Left ventricle myocardium inferior (tissue), 1 donor: ENCODE measurements around the gene RAMP1. TPM values are rescaled to one million over a fixed set of nuclear protein-coding genes. Genes with fewer than 3 reads are reported as not detected.
A peak's percentile ranks its signal among the peaks of the same experiment; 100 is the strongest.

ENCODE experiments used
- DNase-seq: peaks from one replicate; pipeline ENCODE4 v3.0.0-alpha.2; 2020
- H3K27ac ChIP-seq: fragments of 200-600 bp; replicated peaks from 2 replicates; pipeline ENCODE4 v1.8.0; 2021
- H3K27me3 ChIP-seq: fragments of 200-600 bp; 2 replicates; pipeline ENCODE4 v1.8.0; 2021; ENCODE audit warnings: low read depth
- H3K36me3 ChIP-seq: fragments of 200-600 bp; 2 replicates; pipeline ENCODE4 v1.8.0; 2021
- H3K4me1 ChIP-seq: fragments of 200-600 bp; 2 replicates; pipeline ENCODE4 v1.8.0; 2021
- H3K4me3 ChIP-seq: fragments of 200-600 bp; 2 replicates; pipeline ENCODE4 v1.8.0; 2021; ENCODE audit warnings: mild to moderate bottlenecking, moderate library complexity
- H3K9me3 ChIP-seq: fragments of 200-600 bp; replicated peaks from 2 replicates; pipeline ENCODE4 v1.8.0; 2021
- intact Hi-C: fragments of 100-400 bp; cut with micrococcal nuclease; formaldehyde crosslinking; loops from one replicate; pipeline ENCODE4 v1.11.0; 2022
- total RNA-seq: library from RNA; stranded (reverse); fragmentation: NEBNext Ultra II Directional; extraction: Animal tissue kit (Norgen Biotek cat#: 25700); gene quantifications from one replicate; pipeline ENCODE4 v1.2.1, GENCODE V29; 2021
- TF ChIP-seq, protein P1 (sequence below): fragments of 200-600 bp; IDR thresholded peaks from 2 replicates; pipeline ENCODE4 v1.8.0; 2021; ENCODE audit warnings: antibody characterized with exemption, mild to moderate bottlenecking, borderline replicate concordance
- donor health status: DM: no; HTN: yes; CAD: no; lungs with severe emphysema.

The RAMP1 gene
- total RNA-seq, 1 donor from 2014 or later, result 168 TPM

GRCh38 chr2:237875256-237876060, 16.0 kb downstream of the RAMP1 start:
- TF ChIP-seq, protein P1, sequence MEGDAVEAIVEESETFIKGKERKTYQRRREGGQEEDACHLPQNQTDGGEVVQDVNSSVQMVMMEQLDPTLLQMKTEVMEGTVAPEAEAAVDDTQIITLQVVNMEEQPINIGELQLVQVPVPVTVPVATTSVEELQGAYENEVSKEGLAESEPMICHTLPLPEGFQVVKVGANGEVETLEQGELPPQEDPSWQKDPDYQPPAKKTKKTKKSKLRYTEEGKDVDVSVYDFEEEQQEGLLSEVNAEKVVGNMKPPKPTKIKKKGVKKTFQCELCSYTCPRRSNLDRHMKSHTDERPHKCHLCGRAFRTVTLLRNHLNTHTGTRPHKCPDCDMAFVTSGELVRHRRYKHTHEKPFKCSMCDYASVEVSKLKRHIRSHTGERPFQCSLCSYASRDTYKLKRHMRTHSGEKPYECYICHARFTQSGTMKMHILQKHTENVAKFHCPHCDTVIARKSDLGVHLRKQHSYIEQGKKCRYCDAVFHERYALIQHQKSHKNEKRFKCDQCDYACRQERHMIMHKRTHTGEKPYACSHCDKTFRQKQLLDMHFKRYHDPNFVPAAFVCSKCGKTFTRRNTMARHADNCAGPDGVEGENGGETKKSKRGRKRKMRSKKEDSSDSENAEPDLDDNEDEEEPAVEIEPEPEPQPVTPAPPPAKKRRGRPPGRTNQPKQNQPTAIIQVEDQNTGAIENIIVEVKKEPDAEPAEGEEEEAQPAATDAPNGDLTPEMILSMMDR, result no peak
- peak overlapping the region; percentile 42 for H3K27ac ChIP-seq
- intact Hi-C loops, result no loop called here
- no peak for DNase-seq
- H3K4me3 ChIP-seq, result no peak overlapping the region
- no peaks in the 10 kb centered on the region for H3K9me3 ChIP-seq
- H3K27me3 ChIP-seq, result no peaks in the 10 kb centered on the region
- H3K4me1 ChIP-seq, result peaks cover 87% of the 10 kb centered on the region
- H3K36me3 ChIP-seq, result no peaks in the 10 kb centered on the region

GRCh38 chr2:237876061-237876526, 16.7 kb downstream of the RAMP1 start:
- no peak for DNase-seq
- TF ChIP-seq, protein P1, result no peak
- H3K27me3 ChIP-seq, result no peaks in the 10 kb centered on the region
- no peaks in the 10 kb centered on the region for H3K9me3 ChIP-seq
- H3K36me3 ChIP-seq, result no peaks in the 10 kb centered on the region
- H3K4me3 ChIP-seq, result no peak overlapping the region
- peak overlapping the region; percentile 42 for H3K27ac ChIP-seq
- intact Hi-C loops, result no loop called here
- H3K4me1 ChIP-seq, result peaks cover 80% of the 10 kb centered on the region

GRCh38 chr2:237876532-237876931, 17.1 kb downstream of the RAMP1 start:
- Histone ChIP-seq H3K4me1 (peaks cover 76% of the 10 kb centered on the region), H3K27me3 (no peaks in the 10 kb centered on the region), H3K9me3 (no peaks in the 10 kb centered on the region), H3K36me3 (no peaks in the 10 kb centered on the region), H3K4me3 (no peak overlapping the region), H3K27ac (peak overlapping the region; percentile 42)
- no peak for DNase-seq
- TF ChIP-seq, protein P1, result no peak
- intact Hi-C loops, result no loop called here

DNA sequence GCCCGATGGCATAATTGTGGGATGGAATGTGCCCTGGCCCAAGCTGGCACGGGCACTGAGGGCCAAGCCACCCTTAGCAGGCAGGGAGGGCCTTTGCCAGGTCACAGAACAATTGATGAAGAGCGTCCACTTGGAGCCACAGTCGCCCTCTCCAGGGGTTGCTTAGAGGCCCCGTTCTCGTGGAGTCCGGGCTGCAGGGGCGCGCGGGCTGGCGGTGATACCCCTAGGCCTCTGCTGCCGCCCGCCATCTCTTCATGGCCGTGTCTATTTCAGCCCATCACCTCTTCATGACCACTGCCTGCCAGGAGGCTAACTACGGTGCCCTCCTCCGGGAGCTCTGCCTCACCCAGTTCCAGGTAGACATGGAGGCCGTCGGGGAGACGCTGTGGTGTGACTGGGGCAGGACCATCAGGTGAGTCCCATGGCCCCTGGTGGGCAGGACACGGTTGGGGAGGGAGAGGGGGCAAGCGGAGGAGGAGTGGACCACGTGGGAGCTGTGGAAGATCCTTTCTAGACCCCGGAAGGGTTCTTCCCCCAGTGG, 17.6 kb downstream of the RAMP1 start:
- Histone ChIP-seq H3K4me3 (no peak overlapping the region), H3K36me3 (no peaks in the 10 kb centered on the region), H3K9me3 (no peaks in the 10 kb centered on the region), H3K27me3 (no peaks in the 10 kb centered on the region), H3K27ac (peak overlapping the region; percentile 42), H3K4me1 (peaks cover 71% of the 10 kb centered on the region)
- TF ChIP-seq, protein P1, result no peak
- no peak for DNase-seq
- intact Hi-C loops, result no loop called here

- Histone ChIP-seq H3K27ac (peak overlapping the region; percentile 42), H3K9me3 (no peaks in the 10 kb centered on the region)
- intact Hi-C loops, result no loop called here
Observed at GRCh38 chr2:237877576-237878307, 18.3 kb downstream of the RAMP1 start.

More at GRCh38 chr2:237877576-237878307, 18.3 kb downstream of the RAMP1 start:
- Histone ChIP-seq H3K4me3 (no peak overlapping the region), H3K36me3 (no peaks in the 10 kb centered on the region), H3K4me1 (peaks cover 70% of the 10 kb centered on the region), H3K27me3 (no peaks in the 10 kb centered on the region)
- DNase-seq, result no peak
- TF ChIP-seq, protein P1, result no peak
